ENCODE measurements around the gene DNASE1L3.

The DNASE1L3 gene

DNA sequence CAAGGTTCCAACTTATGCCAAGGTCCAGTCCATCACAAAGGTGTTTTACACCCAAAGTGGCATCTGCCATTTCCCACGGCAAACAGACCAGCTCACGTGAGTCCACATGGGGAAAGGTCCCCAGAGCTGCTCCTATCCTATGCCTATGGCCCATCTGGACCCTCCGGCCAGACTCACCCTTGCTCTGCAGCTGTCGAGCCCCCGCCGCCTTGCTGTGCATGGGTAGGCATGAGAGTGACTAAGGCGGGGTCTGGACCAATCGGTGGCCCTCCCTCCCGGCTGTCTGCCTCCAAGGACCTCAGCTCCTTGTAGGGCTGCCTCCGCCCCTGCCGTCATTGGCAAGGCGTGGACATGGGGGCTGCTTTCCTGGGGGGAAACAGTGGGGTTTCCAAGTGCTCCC is 26.9 kb downstream of the DNASE1L3 start:
- Histone ChIP-seq H3K9me3 (ENCODE audit: control insufficient read depth, insufficient read depth, low read length) (no peaks in the 10 kb centered on the region), H3K27me3 (ENCODE audit: control insufficient read depth, low read length) (no peaks in the 10 kb centered on the region), H3K4me1 (ENCODE audit: control insufficient read depth, low read length) (peaks cover 14% of the 10 kb centered on the region), H4K20me1 (ENCODE audit: control insufficient read depth, insufficient read depth, low read depth, low read length) (no peaks in the 10 kb centered on the region), H3K27ac (ENCODE audit: low read depth, low read length) (no peak overlapping the region), H3K4me2 (ENCODE audit: low read length) (no peak overlapping the region), H3K79me2 (ENCODE audit: control insufficient read depth, low read length) (no peaks in the 10 kb centered on the region), H3K4me3 (ENCODE audit: low read length) (no peak overlapping the region), H3K9me2 (replicated peaks; ENCODE audit: control insufficient read depth, low read length) (no peaks in the 10 kb centered on the region), H3F3A (ENCODE audit: control insufficient read depth, insufficient read depth) (no peaks in the 10 kb centered on the region), H3K36me3 (ENCODE audit: control insufficient read depth, low read length) (no peaks in the 10 kb centered on the region)
- TF ChIP-seq EZH2phosphoT487 (IDR thresholded peaks at IDR 0.05; ENCODE audit: borderline replicate concordance, low read length) (no peak), CTCF (IDR thresholded peaks at IDR 0.05; ENCODE audit: low read depth, low read length, poor library complexity, severe bottlenecking) (no peak)

DNA sequence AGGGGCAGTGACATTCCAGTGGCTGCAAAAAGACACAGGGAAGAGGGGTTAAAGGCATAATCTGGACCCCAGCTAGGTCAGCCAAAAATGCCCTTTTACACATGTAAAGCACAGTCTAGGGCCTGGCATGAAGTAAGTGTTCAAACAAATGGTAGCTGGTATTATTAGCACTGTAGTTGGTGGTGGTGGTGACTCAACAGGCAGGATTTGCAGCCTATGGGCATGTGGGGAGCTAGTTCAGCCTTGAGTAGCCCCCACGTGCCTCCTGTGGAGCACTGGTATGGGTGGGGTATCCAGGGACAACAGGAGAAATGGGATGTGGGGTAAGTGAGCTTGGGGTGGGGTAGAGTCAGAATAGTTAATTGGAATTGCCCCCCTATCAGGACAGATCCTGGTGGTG is 27.6 kb downstream of the DNASE1L3 start:
- Histone ChIP-seq H3K27ac (ENCODE audit: low read depth, low read length) (no peak overlapping the region), H3K4me2 (ENCODE audit: low read length) (no peak overlapping the region), H3K27me3 (ENCODE audit: control insufficient read depth, low read length) (peaks cover 1% of the 10 kb centered on the region; the same call in 1 of the 2 replicates), H3K79me2 (ENCODE audit: control insufficient read depth, low read length) (no peaks in the 10 kb centered on the region), H3F3A (ENCODE audit: control insufficient read depth, insufficient read depth) (no peaks in the 10 kb centered on the region), H3K36me3 (ENCODE audit: control insufficient read depth, low read length) (no peaks in the 10 kb centered on the region), H3K9me3 (ENCODE audit: control insufficient read depth, insufficient read depth, low read length) (no peaks in the 10 kb centered on the region), H4K20me1 (ENCODE audit: control insufficient read depth, insufficient read depth, low read depth, low read length) (no peaks in the 10 kb centered on the region), H3K9me2 (replicated peaks; ENCODE audit: control insufficient read depth, low read length) (no peaks in the 10 kb centered on the region), H3K4me3 (ENCODE audit: low read length) (no peak overlapping the region), H3K4me1 (ENCODE audit: control insufficient read depth, low read length) (peaks cover 21% of the 10 kb centered on the region)
- no peak for TF ChIP-seq CTCF (IDR thresholded peaks at IDR 0.05; ENCODE audit: low read depth, low read length, poor library complexity, severe bottlenecking)

DNA sequence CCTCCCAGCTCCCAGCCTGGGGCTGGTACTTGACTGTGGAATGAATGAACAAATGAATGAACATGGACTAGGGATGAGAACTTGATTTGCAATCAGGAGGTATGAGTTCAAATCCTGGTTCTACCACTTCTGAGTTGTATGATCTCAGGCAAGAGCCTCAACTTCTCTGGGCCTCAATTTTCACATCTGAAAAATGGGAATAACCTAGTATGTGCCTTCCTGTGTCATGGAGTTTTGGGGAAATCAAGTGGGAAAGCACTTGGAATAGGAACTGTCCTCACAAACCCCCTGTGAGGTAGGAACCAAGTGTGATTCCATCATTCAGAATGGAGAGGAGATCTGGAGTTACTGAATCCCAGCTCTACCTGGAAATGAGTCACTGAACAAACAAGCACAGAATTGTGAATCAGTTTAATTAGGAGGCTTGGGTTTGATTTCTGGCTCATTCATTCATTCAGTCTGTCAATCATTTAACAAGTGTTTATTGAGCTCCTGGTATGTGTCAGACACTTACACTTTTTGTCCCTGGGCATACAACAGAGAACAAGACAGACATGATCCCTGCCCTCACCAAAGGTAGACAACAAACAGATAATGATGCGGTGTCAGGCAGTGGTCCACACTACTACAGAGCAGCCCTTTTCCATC is 29.7 kb downstream of the DNASE1L3 start:
- Histone ChIP-seq H3K9me2 (replicated peaks; ENCODE audit: control insufficient read depth, low read length) (no peaks in the 10 kb centered on the region), H3K27ac (ENCODE audit: low read depth, low read length) (no peak overlapping the region), H3K4me2 (ENCODE audit: low read length) (no peak overlapping the region), H3K4me1 (ENCODE audit: control insufficient read depth, low read length) (peaks cover 31% of the 10 kb centered on the region), H3K27me3 (ENCODE audit: control insufficient read depth, low read length) (peaks cover 2% of the 10 kb centered on the region; the same call in 1 of the 2 replicates), H3K36me3 (ENCODE audit: control insufficient read depth, low read length) (no peaks in the 10 kb centered on the region), H3K79me2 (ENCODE audit: control insufficient read depth, low read length) (no peaks in the 10 kb centered on the region), H3K9me3 (ENCODE audit: control insufficient read depth, insufficient read depth, low read length) (no peaks in the 10 kb centered on the region), H3K4me3 (ENCODE audit: low read length) (no peak overlapping the region), H4K20me1 (ENCODE audit: control insufficient read depth, insufficient read depth, low read depth, low read length) (no peaks in the 10 kb centered on the region), H3F3A (ENCODE audit: control insufficient read depth, insufficient read depth) (no peaks in the 10 kb centered on the region)
- TF ChIP-seq CTCF (IDR thresholded peaks at IDR 0.05; ENCODE audit: low read depth, low read length, poor library complexity, severe bottlenecking) (no peak), EZH2phosphoT487 (IDR thresholded peaks at IDR 0.05; ENCODE audit: borderline replicate concordance, low read length) (no peak)
